GM19324 (cell line): ENCODE results near the gene APCDD1.

ENCODE experiments used
- ATAC-seq: cut with Tn5 transposase; IDR thresholded peaks from one replicate; pipeline ENCODE4 v1.9.1; 2021; ENCODE audit warnings: mild to moderate bottlenecking, moderate library complexity; ENCODE audit not compliant: unreplicated experiment, low FRiP score

APCDD1 gene

DNA sequence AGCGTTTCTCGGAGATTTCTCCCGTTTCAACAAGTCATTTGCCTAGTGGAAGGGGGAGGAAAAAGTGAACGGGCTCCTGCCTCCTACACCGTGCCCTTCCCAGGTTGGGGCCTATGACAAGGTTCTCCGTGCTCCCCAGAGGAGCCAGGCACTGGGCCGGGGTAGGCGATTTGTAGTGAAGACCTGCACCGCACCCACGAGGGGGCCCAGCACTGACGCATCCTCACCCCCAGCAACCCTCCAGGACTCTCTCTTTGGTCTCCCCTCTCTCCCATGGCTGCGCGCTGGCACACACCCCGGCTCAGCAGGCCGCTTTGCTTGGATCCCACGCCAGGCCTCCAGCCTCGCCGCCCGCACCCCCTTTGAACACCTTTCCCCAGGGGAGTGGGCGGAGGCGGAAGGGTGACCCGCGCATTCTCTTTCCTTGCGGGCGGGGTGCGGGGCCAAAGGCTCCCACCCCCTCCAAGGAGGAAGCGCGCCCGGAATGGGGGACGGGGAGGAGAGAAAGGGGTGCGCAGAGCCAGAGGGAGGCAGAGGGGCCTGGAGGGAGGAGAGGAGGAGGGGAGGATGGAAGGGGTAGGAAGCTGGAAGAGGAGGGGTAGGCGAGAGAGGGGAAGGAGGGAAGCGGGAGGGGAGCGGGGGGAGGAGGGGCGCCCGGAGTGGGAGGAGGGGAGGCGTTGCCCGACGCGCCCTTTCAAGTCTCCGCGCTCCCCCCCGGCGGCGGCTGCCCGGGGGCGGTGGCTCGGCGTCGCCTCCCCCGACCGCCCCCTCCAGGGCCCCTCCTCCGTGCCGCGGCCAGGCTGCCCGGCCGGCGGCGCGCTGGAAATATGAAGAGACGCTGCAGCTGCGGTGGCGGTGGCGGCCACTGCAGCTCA, at the start of gene APCDD1:
Gene APCDD1 (plus strand): TSS at position 830 of the 875 bp plus-strand sequence. CDS start 347 bp downstream, outside the sequence.
- ATAC-seq = no peak

DNA sequence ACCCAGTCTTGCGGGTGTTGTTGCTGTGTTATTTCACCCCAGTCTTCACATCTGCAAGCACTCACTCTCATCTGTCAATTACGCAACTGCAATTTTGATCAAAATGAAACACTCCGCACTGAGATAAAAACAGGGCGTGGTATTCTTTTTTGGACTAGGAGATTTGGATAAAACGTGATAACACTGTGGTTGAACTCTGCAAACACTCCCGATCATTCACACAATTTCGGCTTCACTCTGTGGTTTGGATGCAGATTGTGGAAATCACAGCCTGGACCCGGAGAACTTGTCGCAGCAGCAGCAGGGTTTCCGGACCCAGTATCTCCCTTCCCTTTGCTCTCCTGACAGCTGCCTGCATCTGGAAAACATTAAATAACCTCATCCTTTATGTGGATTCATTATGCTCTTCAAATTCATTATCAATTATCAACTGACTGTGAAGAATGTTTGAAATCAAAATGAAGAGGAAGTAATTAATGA, 49.4 kb upstream of the APCDD1 start:
- ATAC-seq = no peak

DNA sequence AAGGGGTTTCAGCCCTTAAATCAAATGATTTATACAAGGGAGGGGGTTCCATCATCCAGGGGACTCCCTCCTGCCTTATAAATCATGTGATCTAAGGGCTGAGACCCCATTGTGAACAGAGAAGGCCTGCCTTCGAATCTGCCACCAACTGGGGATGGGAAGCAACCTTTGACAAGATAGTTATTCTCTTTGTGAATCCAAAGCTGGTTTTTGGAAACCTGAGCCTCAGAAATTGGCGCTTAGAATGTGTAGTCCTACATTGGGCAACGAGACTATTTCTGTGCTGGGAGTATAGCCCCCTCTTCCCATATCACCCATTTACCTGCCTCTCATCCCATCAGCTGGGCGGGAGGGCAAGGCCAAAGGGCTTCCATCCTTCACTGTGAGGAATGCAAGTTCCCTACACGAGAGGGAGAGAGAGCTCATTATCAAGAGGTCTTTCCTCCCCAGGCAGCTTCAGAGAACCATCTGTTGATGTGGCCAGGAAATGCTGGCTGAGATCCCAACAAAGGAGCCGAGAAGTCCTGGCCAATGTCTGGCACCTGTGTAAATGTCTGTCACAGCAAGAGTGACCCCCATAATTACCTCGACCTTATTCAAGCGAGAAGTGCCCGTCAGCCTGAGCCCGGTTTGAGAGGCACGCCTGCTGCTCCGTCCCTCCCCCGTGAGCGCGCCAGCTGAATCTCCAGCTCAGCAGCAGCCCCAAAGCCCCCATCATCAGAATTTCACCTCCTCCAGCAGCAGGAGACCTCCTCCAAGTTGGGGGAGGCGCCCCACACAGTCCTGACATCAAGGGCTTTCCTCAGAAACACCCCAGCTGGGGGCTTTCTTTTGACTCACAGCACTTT, 48.4 kb upstream of the APCDD1 start:
- no peak for ATAC-seq

DNA sequence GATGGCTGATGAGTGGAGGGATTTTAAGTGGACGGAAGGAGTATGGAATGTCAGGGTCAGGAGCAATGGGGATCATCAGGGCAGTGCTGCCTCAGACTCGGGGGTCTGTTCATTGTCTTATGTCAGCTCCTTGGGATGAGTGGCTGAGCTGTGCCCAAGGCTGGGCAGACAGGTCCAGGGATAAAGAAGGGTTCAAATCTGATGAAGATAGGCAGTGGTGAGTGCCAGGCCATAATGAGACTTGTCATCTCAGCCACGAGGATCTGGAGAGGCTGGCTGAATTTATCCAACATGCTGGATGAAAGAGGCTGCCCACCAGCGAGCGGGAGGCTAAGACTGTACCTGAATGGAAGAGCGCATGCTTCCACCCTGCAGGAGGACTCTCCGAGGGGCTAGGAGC, 46.3 kb upstream of the APCDD1 start:
- no peak for ATAC-seq

DNA sequence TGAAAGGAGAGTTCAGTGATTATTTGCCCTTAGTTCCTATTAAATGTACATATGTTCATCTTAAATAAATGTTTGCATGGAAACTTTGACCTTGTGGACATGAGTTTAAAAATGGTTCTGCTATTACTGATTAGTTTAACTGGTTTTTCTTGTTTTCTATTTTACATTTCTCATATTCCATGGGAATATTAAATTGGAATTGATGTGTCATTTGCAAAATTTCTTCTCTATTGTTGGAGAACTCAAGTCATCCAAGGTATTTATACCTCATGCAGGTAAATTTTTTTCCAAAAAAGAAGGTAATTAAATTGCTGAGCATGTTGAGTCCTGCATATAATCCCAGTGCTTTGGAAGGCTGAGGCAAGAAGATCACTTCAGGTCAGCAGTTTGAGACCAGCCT, 45.4 kb upstream of the APCDD1 start:
- ATAC-seq = no peak

DNA sequence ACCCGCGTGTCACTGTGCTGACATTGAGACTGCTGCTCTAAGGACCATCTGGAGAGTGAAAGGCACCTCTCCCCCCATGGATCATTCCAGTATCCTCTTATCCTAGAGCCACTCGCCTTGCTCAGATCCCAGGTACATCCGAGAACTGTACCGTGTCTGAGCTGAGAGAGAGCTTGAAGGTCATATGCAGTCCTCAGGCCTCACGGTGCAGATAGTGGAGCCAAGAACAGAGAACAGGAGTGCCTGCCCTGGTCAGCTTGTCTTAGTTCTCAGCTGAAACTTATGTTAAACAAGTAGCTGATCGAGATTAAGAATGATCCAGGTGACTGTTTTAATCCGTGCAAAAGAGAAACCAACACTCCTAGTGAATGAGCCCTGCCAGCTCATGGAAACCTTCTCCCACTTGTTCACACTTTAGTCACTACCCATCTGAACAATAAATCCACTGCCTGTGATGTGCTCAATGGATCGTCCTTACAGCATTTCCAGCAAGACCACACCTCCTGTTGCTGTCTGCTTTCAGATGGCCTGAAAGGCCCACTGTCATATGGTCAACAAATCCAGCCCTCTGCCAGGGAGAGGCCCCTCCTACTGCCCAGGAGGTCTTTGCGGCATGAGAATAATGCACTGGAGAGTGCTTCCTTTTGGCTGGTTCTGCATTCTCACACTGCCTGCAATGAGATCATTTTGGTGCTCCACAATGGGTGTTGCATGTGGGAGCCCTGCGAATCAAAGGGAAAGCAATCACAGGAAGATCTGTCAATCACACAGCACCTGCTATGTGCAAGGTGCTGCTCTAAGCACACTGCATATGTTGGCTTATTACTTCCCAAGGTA, 43.7 kb upstream of the APCDD1 start:
- ATAC-seq = no peak

DNA sequence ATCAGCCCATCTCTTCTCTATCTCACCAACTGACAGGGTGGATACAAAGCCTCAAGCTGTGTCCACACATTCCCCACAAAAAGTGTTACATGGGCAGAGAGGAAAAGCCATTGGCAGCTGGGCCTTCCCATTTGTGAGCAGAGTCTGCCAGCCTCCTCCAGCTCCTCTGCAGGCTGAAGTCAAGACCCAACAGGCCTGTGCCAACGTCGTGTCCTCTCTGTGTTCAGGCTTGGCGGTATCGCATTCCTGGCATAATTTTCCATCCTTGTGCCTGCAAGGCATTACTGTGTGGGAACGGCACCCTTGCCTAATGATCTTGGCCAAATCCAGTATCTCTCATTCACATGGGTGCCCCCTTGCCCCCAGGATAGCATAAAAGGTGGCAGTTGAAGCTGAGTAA, 41.5 kb upstream of the APCDD1 start:
- ATAC-seq = no peak

DNA sequence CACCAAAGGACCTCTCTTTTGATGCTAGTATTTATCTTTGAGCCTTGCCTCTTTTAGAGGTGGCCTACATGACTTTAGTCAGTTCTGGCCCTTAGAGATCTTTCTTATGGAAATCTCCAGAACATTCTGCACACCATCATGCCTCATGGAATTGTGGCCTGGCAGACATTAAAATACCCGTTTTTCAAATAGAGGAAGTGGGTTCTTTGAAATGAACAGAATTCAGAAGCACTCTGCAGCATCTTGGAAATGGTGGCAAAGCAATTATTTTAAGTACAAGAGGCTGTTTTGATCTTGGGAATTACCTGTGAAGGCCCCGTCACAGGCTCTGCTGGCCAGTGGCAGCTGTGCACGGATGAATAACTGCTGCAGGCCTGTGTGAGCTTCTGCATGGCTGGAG, 40.7 kb upstream of the APCDD1 start:
- ATAC-seq = no peak

DNA sequence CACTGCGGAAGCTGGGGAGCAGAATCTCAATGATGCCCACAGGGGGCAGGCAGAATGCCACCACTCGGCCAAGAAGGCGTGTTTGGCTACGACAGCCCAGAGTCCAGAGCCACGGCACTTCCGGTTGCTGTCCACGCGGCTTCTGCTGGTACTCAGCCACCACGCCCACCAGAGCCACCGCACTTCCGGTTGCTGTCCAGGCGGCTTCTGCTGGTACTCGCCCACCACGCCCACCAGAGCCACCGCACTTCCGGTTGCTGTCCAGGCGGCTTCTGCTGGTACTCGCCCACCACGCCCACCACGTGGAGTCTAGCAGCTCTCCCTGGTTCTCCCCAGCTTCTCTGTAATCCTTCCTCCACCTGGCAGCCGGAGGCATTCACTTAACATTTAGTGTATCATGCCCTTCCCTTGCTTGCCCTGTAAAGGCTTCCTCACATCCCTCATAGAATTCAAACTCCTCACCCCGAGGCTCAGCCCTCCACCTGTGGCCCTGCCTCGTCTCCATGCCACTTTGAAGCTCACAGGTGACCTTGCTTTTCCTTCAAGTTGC, 40.1 kb upstream of the APCDD1 start:
- no peak for ATAC-seq

DNA sequence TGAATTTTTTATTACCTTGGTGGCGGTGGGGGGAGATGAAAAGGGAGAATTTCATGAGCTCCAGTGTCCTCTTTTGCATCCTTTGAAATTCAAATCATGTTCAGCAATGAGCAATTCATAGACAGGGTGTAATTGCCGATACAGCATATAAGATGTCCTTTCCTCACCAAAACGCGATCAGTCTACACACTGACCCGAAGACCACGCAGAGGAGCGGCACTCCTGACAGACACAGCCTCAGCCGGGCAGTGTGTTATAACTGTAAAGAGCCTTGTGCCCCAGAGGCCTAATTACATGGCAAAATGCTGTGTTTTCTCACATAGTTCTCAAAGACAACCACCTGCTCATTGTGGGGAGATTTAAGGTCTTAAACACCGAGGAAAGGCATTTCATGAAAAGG, 38.4 kb upstream of the APCDD1 start:
- no peak for ATAC-seq

DNA sequence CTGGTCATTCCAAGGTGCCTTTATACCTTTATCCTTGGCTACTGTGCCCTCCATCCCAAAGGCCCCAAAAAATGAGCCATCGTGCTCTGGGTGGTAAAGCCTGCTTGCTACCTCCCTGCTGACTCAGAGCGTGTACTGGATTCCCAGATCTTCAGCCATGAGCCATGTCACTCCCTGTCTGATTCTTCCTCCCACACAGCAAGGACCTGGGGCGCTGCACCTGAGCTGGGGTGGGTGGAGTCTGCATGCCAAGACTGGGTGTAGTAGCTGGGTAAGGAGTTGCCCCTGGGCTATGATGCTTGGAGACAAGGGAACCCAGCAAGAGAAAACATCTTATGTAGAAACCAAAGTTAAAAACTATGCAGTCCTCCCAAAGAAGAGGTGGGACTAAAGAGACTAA, 37.2 kb upstream of the APCDD1 start:
- ATAC-seq = no peak

DNA sequence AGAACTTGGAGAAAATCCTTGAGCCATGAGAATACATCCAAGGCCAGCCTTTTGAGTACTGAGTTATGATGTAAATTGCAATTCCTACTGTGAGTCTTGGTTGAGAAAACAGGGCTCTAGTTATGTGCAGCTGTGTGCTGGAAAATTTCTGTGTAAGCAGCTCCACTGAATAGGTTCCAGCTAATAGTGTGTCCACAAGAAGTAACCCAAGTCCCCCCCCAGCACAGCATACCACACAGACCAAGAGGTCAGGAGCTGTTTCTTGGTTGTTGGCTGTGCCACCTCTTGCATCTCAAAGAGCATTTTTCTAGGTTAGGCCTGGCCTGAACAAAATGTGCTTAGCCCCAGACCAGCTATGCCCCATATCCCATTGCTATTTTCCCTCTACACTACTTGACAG, 36.8 kb upstream of the APCDD1 start:
- no peak for ATAC-seq

DNA sequence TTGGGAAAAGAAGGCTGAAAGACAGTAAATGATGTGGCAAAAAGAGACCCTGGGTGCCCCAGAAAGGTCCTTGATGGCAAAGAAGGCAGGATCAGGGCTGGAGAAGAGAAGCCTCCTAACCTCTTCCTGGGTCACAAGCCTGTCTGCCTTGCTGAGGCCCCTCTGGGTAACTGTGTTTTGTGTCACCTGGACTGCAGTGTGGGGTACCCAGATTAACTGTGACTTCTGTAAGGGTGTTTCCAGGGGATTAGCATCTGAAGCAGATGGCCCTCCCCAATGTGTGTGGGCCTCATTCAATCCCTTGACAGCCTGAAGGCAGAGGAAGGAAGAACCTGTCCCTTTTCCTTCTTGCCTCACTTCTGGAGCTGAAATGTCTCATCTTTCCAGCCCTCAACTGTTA, 35.6 kb upstream of the APCDD1 start:
- no peak for ATAC-seq

DNA sequence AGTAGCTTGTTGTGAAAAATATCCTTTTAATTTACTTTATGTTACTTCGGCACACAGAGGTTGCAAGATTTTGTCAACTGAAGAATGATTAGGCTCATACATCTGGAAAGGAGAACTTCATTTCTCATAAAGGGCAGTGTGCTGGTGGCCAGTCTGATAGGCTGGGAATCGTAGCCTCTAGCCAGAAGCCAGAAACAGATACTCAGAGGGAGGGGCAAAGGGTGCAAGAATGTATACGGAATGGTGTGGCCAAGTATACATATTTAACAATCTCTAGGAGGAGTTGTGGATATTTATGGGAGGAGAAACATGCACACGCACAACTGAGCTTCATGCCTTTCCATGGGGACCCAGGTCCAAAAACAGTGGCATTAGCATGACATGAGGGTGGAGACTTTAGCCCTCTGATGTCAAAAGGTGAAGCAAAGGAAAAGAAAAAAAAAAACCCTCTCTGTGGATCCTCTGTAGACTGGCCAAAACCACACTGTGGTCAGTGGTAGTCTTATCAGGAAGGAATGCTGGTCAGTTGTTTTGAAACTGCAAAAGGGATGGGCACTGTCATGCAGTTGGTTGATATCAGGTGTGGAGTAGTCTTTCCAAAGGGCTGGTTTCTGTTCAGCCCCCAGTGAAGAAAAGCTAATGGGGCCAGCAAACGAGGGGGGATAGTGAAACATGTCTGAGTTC, 34.9 kb upstream of the APCDD1 start:
- ATAC-seq = no peak

DNA sequence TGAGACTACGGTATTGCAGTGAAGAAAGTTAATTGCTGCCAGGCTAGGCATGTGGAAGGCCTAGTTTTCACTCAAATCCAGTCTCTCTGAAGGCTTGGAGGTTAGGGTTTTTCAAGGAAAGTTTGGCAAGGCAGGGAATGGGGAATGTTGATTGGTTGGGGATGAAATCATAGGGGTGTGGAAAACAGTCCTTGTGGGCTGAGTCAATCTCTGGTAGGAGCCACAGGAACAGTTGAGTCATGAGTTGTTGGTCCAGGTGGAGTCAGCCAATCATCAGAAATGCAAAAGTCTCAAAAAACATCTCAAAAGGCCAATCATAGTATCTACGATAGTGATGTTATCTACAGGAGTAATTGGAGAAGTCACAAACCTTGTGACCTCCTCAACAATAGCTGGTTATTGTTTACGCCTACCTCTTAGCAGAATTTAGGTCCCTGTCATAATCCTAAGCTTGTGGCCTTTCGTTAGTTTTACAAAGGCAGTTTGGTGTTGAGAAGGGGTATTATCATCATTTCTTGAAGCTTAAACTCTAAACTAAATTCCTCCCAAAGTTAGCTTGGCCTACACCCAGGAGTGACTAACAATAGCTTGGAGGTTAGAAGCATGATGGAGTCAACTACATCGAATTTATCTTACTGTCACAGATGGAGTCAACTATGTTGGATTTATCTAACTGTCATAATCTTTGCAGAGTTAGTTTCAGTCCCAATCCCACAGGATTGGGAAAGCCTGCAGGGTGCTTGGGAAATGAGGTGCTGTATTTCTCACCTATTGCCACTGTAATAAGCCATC, 33.7 kb upstream of the APCDD1 start:
- ATAC-seq = no peak

DNA sequence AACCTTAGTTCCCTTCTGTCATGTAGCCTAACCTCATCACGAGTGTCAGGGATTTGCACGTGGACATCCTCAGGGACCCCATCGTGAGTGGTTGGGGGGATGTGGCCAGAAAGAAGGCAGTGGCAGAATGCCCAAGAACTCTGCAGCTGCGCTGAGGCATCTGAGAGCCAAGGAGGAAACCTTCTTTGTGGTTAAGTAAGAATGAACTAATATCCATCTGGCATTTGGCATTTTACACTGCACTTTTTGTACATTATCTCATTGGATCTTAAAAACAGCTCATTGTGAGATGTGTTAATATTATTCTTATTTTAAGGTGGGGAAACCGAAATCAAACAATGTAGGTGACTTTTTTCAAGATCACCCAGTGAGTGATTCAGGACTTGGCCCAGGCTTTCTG, 32.6 kb upstream of the APCDD1 start:
- no peak for ATAC-seq

DNA sequence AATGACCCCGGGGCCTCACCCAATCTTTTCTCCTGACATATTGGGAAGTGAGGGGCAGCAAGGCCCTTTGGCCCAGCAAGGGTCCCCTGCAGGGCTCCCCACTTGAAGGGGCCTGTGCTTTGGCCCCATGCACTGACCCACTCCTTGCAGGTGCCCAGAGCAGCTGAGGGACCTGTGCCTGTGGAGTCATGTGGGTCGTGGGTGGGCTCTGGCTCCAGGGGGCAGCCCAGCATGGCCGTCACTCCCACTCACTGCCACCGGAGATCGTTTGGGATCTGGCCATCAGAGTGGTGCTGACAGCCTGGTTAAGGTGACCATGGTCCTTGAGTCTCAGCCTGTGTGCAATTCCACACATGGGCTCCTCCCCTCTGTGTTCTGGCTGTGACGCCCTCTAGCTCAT, 31.7 kb upstream of the APCDD1 start:
- ATAC-seq = no peak

DNA sequence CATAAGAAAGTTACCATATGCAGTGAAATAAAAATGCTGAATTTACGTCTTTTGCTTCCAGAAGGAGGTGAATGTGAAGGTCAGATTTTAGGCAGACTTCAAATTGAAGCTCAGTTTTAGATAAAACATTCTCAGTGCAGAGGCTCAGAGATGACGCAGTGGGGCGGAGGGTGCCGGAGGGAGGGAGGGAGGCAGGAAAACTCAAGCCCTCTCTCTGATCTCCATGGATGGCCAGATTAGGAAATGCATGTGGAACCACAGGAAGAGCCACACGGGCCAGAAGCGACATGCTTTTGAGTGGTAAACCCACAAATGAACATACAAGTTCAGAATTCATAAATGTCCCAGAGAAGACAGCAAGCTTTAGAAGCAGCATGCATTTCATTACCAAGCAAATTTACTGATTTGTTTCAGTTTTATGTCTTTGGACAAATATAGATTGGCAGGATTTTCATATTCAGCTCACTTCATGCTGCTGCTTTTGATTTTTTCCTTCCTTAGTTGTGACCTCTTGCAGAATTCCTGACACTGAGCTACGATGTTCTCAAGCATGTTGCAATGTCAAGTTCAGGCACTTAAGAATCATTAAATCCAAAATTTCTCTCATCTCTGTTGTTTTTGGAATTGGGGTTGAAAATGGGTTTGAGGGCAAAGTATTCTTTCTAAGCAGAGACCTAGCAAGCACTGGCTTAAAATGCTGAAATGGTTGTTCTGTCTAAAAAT, 29.7 kb upstream of the APCDD1 start:
- no peak for ATAC-seq
